ENCODE measurements around the gene FXYD4. TPM values are rescaled to one million over a fixed set of nuclear protein-coding genes. Genes with fewer than 3 reads are reported as not detected.

Gene FXYD4
- total and polyA plus RNA-seq, 2 of the 8 experiments (the other 6 are each of a cell fraction or from before 2014, with no cell fraction given): not detected

- H2BK5ac ChIP-seq (ENCODE audit: low read depth, low read length): no peak overlapping the region; the same call in 1 of the 2 replicates
- no peaks in the 10 kb centered on the region for H3K27me3 ChIP-seq (replicated peaks in 1 of 4; ENCODE audit: control insufficient read depth in 3 of 4, extremely low read depth in 1 of 4, insufficient read depth in 3 of 4, low read length in 3 of 4)
- no peak overlapping the region for H2AK5ac ChIP-seq (ENCODE audit: low read depth, low read length)
- CTCF ChIA-PET (ENCODE audit: partially characterized antibody): interaction anchor here (0.6 to 2.1 kb wide), 6 partner anchors 18 to 92 kb away, joined by 3 to 9 read pairs (median 4); no protein-coding TSS in a partner anchor
- peaks cover 0 to 9% (median under 1%) of the 10 kb centered on the region in 4 experiments; a peak in 2 of 7 replicates for H3K4me1 ChIP-seq (replicated peaks in 1 of 4; ENCODE audit: control insufficient read depth in 3 of 4, insufficient read depth in 4 of 4, low read length in 3 of 4)
- H4K91ac ChIP-seq (replicated peaks; ENCODE audit: insufficient read length, low read length): no peak overlapping the region
- H2AFZ ChIP-seq (ENCODE audit: low read length): peak overlapping the region; percentile 71
- POLR2A ChIA-PET (ENCODE audit: partially characterized antibody): no interaction called here
- 43% methylated on average over 14 of the region's 14 CpGs; no CpG with 5 or more reads in 1 of the 2 experiments for WGBS, 2 experiments (ENCODE audit: extremely low coverage in 1 of 2, insufficient coverage in 1 of 2, insufficient read length in 1 of 2, insufficient replicate concordance in 2 of 2, low coverage in 1 of 2, low lambda C conversion rate in 2 of 2, missing lambda C conversion rate in 1 of 2)
- peak overlapping the region; percentile 61; the same call in 1 of the 2 replicates for H2BK20ac ChIP-seq (ENCODE audit: low read length)
- no peaks in the 10 kb centered on the region for H3K79me1 ChIP-seq (ENCODE audit: low read depth, low read length)
- H3K27ac ChIP-seq (ENCODE audit: low read depth, low read length): no peak overlapping the region
- peak overlapping the region in 2 of 4 experiments; percentile 20 to 36; a peak in 2 of 7 replicates for H3K9ac ChIP-seq (replicated peaks in 1 of 4; ENCODE audit: extremely low read depth in 1 of 4, low read depth in 3 of 4, low read length in 3 of 4)
- no peaks in the 10 kb centered on the region for H3K36me3 ChIP-seq (ENCODE audit: control insufficient read depth in 2 of 4, insufficient read depth in 4 of 4, low read length in 3 of 4)
- no peak overlapping the region for H2BK120ac ChIP-seq (replicated peaks; ENCODE audit: low read depth, low read length)
- H3K9me3 ChIP-seq (ENCODE audit: insufficient read depth in 2 of 2, low read depth in 1 of 2, low read length in 1 of 2): no peaks in the 10 kb centered on the region
- H3K4me2 ChIP-seq (ENCODE audit: insufficient read depth in 1 of 2, low read depth in 2 of 2, low read length in 2 of 2): peak overlapping the region; percentile 55 to 97
- H4K5ac ChIP-seq (ENCODE audit: insufficient read length, low read depth, low read length): peak overlapping the region; percentile 18
- DNase-seq (ENCODE audit: low read depth in 1 of 2, low spot score in 2 of 2): no peak
- TF ChIP-seq JUND (IDR thresholded peaks at IDR 0.05; ENCODE audit: low read length) (no peak), YY1 (IDR thresholded peaks at IDR 0.05; ENCODE audit: low read depth, low read length) (0 out of 2 replicates have a peak, but pooled peaks have one; percentile 6)
- H4K8ac ChIP-seq (ENCODE audit: extremely low read depth, insufficient read depth, low read length): no peak overlapping the region; the same call in 1 of the 2 replicates
- no peaks in the 10 kb centered on the region for H4K20me1 ChIP-seq (replicated peaks in 1 of 2; ENCODE audit: control insufficient read depth in 1 of 2, insufficient read depth in 2 of 2, low read length in 2 of 2)
- peak overlapping the region; percentile 21 for H3K4ac ChIP-seq (replicated peaks; ENCODE audit: insufficient read length, low read depth, low read length)
- peak overlapping the region; percentile 12 to 64 (median 56); a peak in 7 of 8 replicates for H3K4me3 ChIP-seq (ENCODE audit: extremely low read depth in 1 of 4, insufficient read depth in 2 of 4, low read depth in 3 of 4, low read length in 4 of 4)
- peaks cover 8% of the 10 kb centered on the region for H3K23me2 ChIP-seq (ENCODE audit: low read depth, low read length)
- H3K56ac ChIP-seq (replicated peaks; ENCODE audit: insufficient read length, low read depth, low read length): no peak overlapping the region
- H3K18ac ChIP-seq (ENCODE audit: extremely low read depth, low read length): peak overlapping the region; percentile 68
- H3K14ac ChIP-seq (ENCODE audit: insufficient read length): no peak overlapping the region
- H3K79me2 ChIP-seq (ENCODE audit: control insufficient read depth in 1 of 2, insufficient read depth in 2 of 2, low read length in 2 of 2): no peaks in the 10 kb centered on the region
- 0 out of 2 replicates have a peak overlapping the region, but pooled peaks have one; percentile 75 for H2BK12ac ChIP-seq (ENCODE audit: low read depth, low read length)
- no peak overlapping the region for H2BK15ac ChIP-seq (ENCODE audit: low read length)
- H3K23ac ChIP-seq (ENCODE audit: insufficient read length): no peak overlapping the region
- no peak for FAIRE-seq
Measured at GRCh38 chr10:43323245-43323644, 48.2 kb upstream of the FXYD4 start.

All from H1 (cell line).